IMR-90 (cell line): ENCODE measurements around the gene GRAMD1C. TPM values are rescaled to one million over a fixed set of nuclear protein-coding genes. Genes with fewer than 3 reads are reported as not detected.

Source experiments
- ATAC-seq: fragments of 200-7000 bp; cut with Tn5 transposase; 2 replicates; pipeline ENCODE4 v1.9.1; 2020; ENCODE audit warnings: low read depth, mild to moderate bottlenecking, moderate library complexity
- BruUV-seq: library from RNA; stranded (reverse); fragments of 400-500 nt; replicated peaks from 2 replicates; lab custom pipeline; 2021; lab: Mats Ljungman, UMichigan
- CTCF ChIA-PET: fragments of 300-600 bp; formaldehyde crosslinking; extraction: SDS; loops from one replicate; lab custom pipeline; 2021; ENCODE audit warnings: antibody characterized with exemption; lab: Yijun Ruan, JAX
- POLR2A ChIA-PET: fragments of 300-600 bp; sonication (Branson Sonifier 250); formaldehyde crosslinking; loops from one replicate; lab custom pipeline; 2022; ENCODE audit warnings: antibody characterized with exemption; ENCODE audit not compliant: unreplicated experiment; lab: Charles Lee
- DNase-seq: peaks from one replicate; pipeline ENCODE4 v3.0.0; 2013
- H2AFZ ChIP-seq: replicated peaks from 2 replicates; pipeline ENCODE3; 2013; ENCODE audit warnings: low read length, mild to moderate bottlenecking; ENCODE audit not compliant: poor library complexity
- H2AK5ac ChIP-seq: 2 replicates; pipeline ENCODE4 v1.6.1; 2013; ENCODE audit warnings: low read depth, low read length, inconsistent platforms
- H2AK9ac ChIP-seq: replicated peaks from 2 replicates; pipeline ENCODE3; 2013; ENCODE audit warnings: mild to moderate bottlenecking, low read depth, low read length, moderate library complexity; ENCODE audit not compliant: poor library complexity
- H2BK120ac ChIP-seq: 2 replicates; pipeline ENCODE4 v1.6.1; 2013; ENCODE audit warnings: low read depth, low read length, inconsistent platforms
- H2BK15ac ChIP-seq: 3 replicates; pipeline ENCODE4 v1.6.1; 2013; ENCODE audit warnings: low read depth, low read length, inconsistent platforms
- H2BK20ac ChIP-seq: 2 replicates; pipeline ENCODE4 v1.6.1; 2013; ENCODE audit warnings: low read depth, mild to moderate bottlenecking, inconsistent platforms, low read length, moderate library complexity
- H2BK5ac ChIP-seq: 2 replicates; pipeline ENCODE4 v1.6.1; 2013; ENCODE audit warnings: mild to moderate bottlenecking, low read depth, low read length, inconsistent platforms; ENCODE audit not compliant: poor library complexity, severe bottlenecking
- H3K14ac ChIP-seq: replicated peaks from 2 replicates; pipeline ENCODE4 v1.6.1; 2013; ENCODE audit warnings: low read depth, low read length, inconsistent platforms
- H3K18ac ChIP-seq: 2 replicates; pipeline ENCODE4 v1.6.1; 2013; ENCODE audit warnings: low read depth, low read length, control low read depth
- H3K23ac ChIP-seq: 2 replicates; pipeline ENCODE4 v1.6.1; 2013; ENCODE audit warnings: low read depth, low read length, inconsistent platforms
- H3K27ac ChIP-seq: 2 replicates; pipeline ENCODE4 v1.5.1; 2013; ENCODE audit warnings: mild to moderate bottlenecking, control low read depth, low read length; ENCODE audit not compliant: insufficient read depth
- H3K27me3 ChIP-seq: 2 replicates; pipeline ENCODE4 v1.6.1; 2013; ENCODE audit warnings: low read length; ENCODE audit not compliant: control insufficient read depth, insufficient read depth
- H3K36me3 ChIP-seq: 2 replicates; pipeline ENCODE4 v1.6.1; 2013; ENCODE audit warnings: low read length, mixed read lengths; ENCODE audit not compliant: control insufficient read depth, insufficient read depth
- H3K4ac ChIP-seq: 2 replicates; pipeline ENCODE4 v1.6.1; 2013; ENCODE audit warnings: low read depth, low read length, inconsistent platforms
- H3K4me1 ChIP-seq: 2 replicates; pipeline ENCODE4 v1.6.1; 2013; ENCODE audit warnings: low read length, mixed read lengths; ENCODE audit not compliant: control insufficient read depth, insufficient read depth
- H3K4me2 ChIP-seq: 2 replicates; pipeline ENCODE4 v1.6.1; 2013; ENCODE audit warnings: low read depth, mild to moderate bottlenecking, control low read depth, low read length, moderate library complexity
- H3K4me3 ChIP-seq: 2 replicates; pipeline ENCODE4 v1.5.1; 2013; ENCODE audit warnings: low read depth, mild to moderate bottlenecking, control low read depth, low read length, moderate library complexity; ENCODE audit not compliant: insufficient read depth
- H3K56ac ChIP-seq: 2 replicates; pipeline ENCODE4 v1.6.1; 2013; ENCODE audit warnings: low read length, inconsistent platforms; ENCODE audit not compliant: insufficient read depth; ENCODE audit errors: extremely low read depth
- H3K79me1 ChIP-seq, 2 experiments: 2 replicates each; pipeline ENCODE4 v1.6.1; 2013; ENCODE audit warnings: low read length in 2 of 2, inconsistent platforms in 1 of 2, low read depth in 1 of 2
- H3K9ac ChIP-seq: 2 replicates; pipeline ENCODE4 v1.6.1; 2013; ENCODE audit warnings: low read depth, low read length, control low read depth
- H3K9me1 ChIP-seq: 2 replicates; pipeline ENCODE4 v1.6.1; 2013; ENCODE audit warnings: low read length, inconsistent platforms; ENCODE audit not compliant: insufficient read depth
- H3K9me3 ChIP-seq: 2 replicates; pipeline ENCODE4 v1.6.1; 2013; ENCODE audit warnings: low read length; ENCODE audit not compliant: control insufficient read depth, insufficient read depth
- H4K20me1 ChIP-seq: 2 replicates; pipeline ENCODE4 v1.6.1; 2013; ENCODE audit warnings: low read length, inconsistent platforms; ENCODE audit not compliant: insufficient read depth
- H4K5ac ChIP-seq: 2 replicates; pipeline ENCODE4 v1.6.1; 2013; ENCODE audit warnings: mild to moderate bottlenecking, low read depth, low read length, control low read depth
- H4K8ac ChIP-seq, 2 experiments: 2 replicates each; pipeline ENCODE4 v1.6.1; 2013; ENCODE audit warnings: low read depth in 2 of 2, low read length in 2 of 2, control low read depth in 1 of 2, inconsistent platforms in 1 of 2
- H4K91ac ChIP-seq: 2 replicates; pipeline ENCODE4 v1.6.1; 2013; ENCODE audit warnings: low read depth, low read length, inconsistent platforms; ENCODE audit not compliant: insufficient read depth
- ELK1 ChIP-seq: fragments of 150-350 bp; IDR thresholded peaks from 2 replicates; pipeline ENCODE4 v1.6.1; 2016; ENCODE audit warnings: low read depth, mild to moderate bottlenecking, low read length, moderate library complexity, borderline replicate concordance
- MXI1 ChIP-seq: IDR thresholded peaks from 2 replicates; pipeline ENCODE4 v1.6.1; 2012; ENCODE audit warnings: low read depth, mild to moderate bottlenecking, low read length, moderate library complexity, borderline replicate concordance
- RAD21 ChIP-seq: IDR thresholded peaks from 2 replicates; pipeline ENCODE4 v1.6.1; 2012; ENCODE audit warnings: low read length, improper control_type of control experiment
- RFX5 ChIP-seq: IDR thresholded peaks from 2 replicates; pipeline ENCODE4 v1.8.0; 2012; ENCODE audit warnings: low read depth, mild to moderate bottlenecking, low read length, moderate library complexity
- WGBS, 2 experiments: methylation state at CpG; one replicate each; pipeline versions ENCODE4 v1.1.5 to v1.1.7; 2013; ENCODE audit warnings: missing lambda C conversion rate in 2 of 2; ENCODE audit not compliant: insufficient read length in 1 of 2; ENCODE audit errors: extremely low coverage in 2 of 2; 5-methylcytosine and 5-hydroxymethylcytosine counted together
- dilution Hi-C: fragments of 300-500 bp; cut with HindIII; formaldehyde crosslinking; loops from one replicate; pipeline ENCODE4 v1.14.3; 2018; ENCODE audit warnings: low sequenced_read_pairs; ENCODE audit not compliant: unreplicated experiment
- in situ Hi-C: fragments of 300-500 bp; cut with MboI; formaldehyde crosslinking; loops from 3 replicates; pipeline ENCODE4 v1.14.3; 2019; ENCODE audit warnings: low sequenced_read_pairs, inconsistent platforms, mixed read lengths
- intact Hi-C: fragments of 100-400 bp; cut with micrococcal nuclease; formaldehyde crosslinking; loops from 2 replicates; pipeline ENCODE4 v1.10.0; 2022
- polyA plus RNA-seq, 3 experiments: library from polyadenylated mRNA; depleted of rRNA; stranded (reverse); fragments of >200 nt; gene quantifications; 2 replicates each; pipeline ENCODE4 v1.2.3, GENCODE V29; 2012; ENCODE audit warnings: low replicate concordance in 1 of 3
- total RNA-seq: library from RNA; depleted of rRNA; stranded (reverse); fragments of >200 nt; gene quantifications from 2 replicates; pipeline ENCODE4 v1.2.3, GENCODE V29; 2012

GRAMD1C gene
- total and polyA plus RNA-seq, 2 of the 4 experiments (the other 2 are of a cell fraction), result 2.5 to 5.0 TPM

GRCh38 chr3:113832477-113833164 lies 6.0 kb upstream of the GRAMD1C start:
- ATAC-seq (no peak), DNase-seq (no peak)
- Histone ChIP-seq H4K20me1 (no peaks in the 10 kb centered on the region), H3K4me3 (no peak overlapping the region), H3K36me3 (no peaks in the 10 kb centered on the region), H4K91ac (no peak overlapping the region), H3K9me1 (peaks cover 4% of the 10 kb centered on the region; the same call in 1 of the 2 replicates), H2BK120ac (peak overlapping the region; percentile 79), H3K4ac (peak overlapping the region; percentile 50), H2BK5ac (peak overlapping the region; percentile 3), H3K23ac (peak overlapping the region; percentile 45; the same call in 1 of the 2 replicates), H4K8ac (peak overlapping the region in 1 of 2 experiments; percentile 78; a peak in 2 of 4 replicates), H3K18ac (peak overlapping the region; percentile 50; the same call in 1 of the 2 replicates), H2AK5ac (no peak overlapping the region), H3K4me2 (no peak overlapping the region), H2BK15ac (peak overlapping the region; percentile 34; the same call in 1 of the 3 replicates), H3K56ac (no peak overlapping the region), H2BK20ac (peak overlapping the region; percentile 90), H3K79me1 (0 out of 4 replicates have a peak, but pooled peaks cover 0 to 3% of the 10 kb centered on the region in 2 experiments), H4K5ac (no peak overlapping the region), H3K27ac (no peak overlapping the region), H3K9me3 (no peaks in the 10 kb centered on the region), H2AFZ (no peak overlapping the region), H3K9ac (no peak overlapping the region), H3K14ac (peak overlapping the region; percentile 55; the same call in 1 of the 2 replicates), H2AK9ac (no peak overlapping the region), H3K4me1 (peaks cover 6% of the 10 kb centered on the region), H3K27me3 (no peaks in the 10 kb centered on the region)
- 100% methylated on average over 1 of the region's 5 CpGs; no CpG with 5 or more reads in 1 of the 2 experiments for WGBS, 2 experiments
- TF ChIP-seq RAD21 (no peak), MXI1 (no peak), ELK1 (no peak), RFX5 (no peak)
- intact Hi-C loops, result no loop called here
- dilution Hi-C loops, result no loop called here
- ChIA-PET POLR2A (no interaction called here), CTCF (no interaction called here)
- BruUV-seq, result no TSS peak
- in situ Hi-C loops, result no loop called here
